ENCODE measurements around the gene CCDC137.

Gene CCDC137

DNA sequence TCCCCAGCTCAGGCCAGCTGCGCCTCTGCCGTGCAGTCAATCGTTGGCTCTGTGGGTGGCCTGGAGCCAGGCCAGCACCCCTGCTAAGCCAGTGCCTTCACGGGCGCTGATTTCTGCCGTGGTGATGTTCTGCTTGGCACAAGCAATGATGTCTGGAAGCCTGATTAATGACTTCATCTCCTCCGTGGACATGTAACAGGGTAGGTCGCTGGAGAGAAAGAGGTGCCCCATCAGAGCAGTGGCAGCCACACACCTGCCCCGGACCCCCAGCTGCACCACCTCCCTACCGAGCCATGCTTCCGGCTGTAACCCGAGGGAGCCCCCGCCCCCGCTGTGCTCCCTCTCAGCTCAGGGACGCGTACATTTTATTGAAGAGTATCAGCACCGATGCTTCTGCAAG is 15.1 kb downstream of the CCDC137 start (continued):
- TF ChIP-seq ZBTB8A (tag by site-specific recombination; IDR thresholded peaks at IDR 0.05) (peak; percentile 39), ZNF148 (tag by site-specific recombination; IDR thresholded peaks at IDR 0.05; ENCODE audit: borderline replicate concordance) (no peak), ZNF280D (tag by site-specific recombination; IDR thresholded peaks at IDR 0.05) (no peak), ZIC2 (tag by site-specific recombination; IDR thresholded peaks at IDR 0.05) (peak; percentile 93), ZNF248 (tag by site-specific recombination; IDR thresholded peaks at IDR 0.05) (no peak), ZNF214 (tag by site-specific recombination; IDR thresholded peaks at IDR 0.05; ENCODE audit: borderline replicate concordance) (no peak)

DNA sequence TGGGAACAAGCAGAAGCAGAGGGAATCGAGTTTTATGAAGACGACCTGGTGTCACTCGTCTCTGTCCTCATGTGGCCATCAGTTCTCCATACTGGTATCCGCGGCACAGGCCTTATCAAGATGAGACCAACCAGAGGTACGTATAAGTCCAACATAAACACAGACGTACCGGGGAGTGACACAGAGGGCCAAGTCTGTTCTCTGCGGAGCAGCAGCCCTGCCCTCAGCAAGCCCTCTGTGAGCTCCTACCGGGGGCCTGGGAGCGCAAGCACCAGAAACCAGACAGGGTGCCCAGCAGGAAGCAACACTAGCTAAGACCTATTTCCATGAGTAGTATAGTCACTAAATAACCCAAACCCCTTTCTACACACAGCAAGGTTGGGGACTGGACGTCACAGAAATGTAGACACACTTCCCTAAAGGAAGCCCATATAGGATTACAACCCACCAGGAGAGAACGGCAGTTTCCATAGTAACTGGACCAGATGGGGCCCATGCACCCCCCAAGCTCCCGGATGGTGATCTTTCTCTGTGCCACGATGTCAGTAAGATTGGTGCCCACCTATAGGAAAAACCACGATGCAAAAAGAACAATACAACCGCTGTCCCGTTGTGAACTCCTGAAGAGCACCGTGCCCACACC is 16.1 kb downstream of the CCDC137 start:
- H3K9me3 ChIP-seq (ENCODE audit: control insufficient read depth, insufficient read depth, low read depth, low read length): no peaks in the 10 kb centered on the region
- H3K4me3 ChIP-seq (ENCODE audit: low read depth, low read length): peak overlapping the region; percentile 92
- H3K36me3 ChIP-seq (ENCODE audit: control insufficient read depth in 2 of 2, insufficient read depth in 1 of 2, low read length in 2 of 2): peaks cover 6 to 43% of the 10 kb centered on the region in 2 experiments; a peak in 2 of 3 replicates
- peaks cover 4% of the 10 kb centered on the region for H3K4me1 ChIP-seq (ENCODE audit: control insufficient read depth, insufficient read depth, low read length)
- TF ChIP-seq ZIC2 (tag by site-specific recombination; IDR thresholded peaks at IDR 0.05) (peak; percentile 64), KLF16 (tag by site-specific recombination; IDR thresholded peaks at IDR 0.05) (no peak)
- ChIA-PET CTCF (interaction anchor here (0.6 to 2.2 kb wide), 8 partner anchors 11 to 417 kb away, joined by 3 to 9 read pairs (median 4); no protein-coding TSS in a partner anchor), POLR2A (interaction anchor here (0.5 to 6.6 kb wide), 17 partner anchors 11 to 244 kb away, joined by 3 to 109 read pairs (median 7); partner anchors contain the start of genes ACTG1, CCDC137, MRPL12 and OXLD1)
- peak overlapping the region; percentile 82 for H3K27ac ChIP-seq (ENCODE audit: extremely low read depth, low read depth, low read length)

DNA sequence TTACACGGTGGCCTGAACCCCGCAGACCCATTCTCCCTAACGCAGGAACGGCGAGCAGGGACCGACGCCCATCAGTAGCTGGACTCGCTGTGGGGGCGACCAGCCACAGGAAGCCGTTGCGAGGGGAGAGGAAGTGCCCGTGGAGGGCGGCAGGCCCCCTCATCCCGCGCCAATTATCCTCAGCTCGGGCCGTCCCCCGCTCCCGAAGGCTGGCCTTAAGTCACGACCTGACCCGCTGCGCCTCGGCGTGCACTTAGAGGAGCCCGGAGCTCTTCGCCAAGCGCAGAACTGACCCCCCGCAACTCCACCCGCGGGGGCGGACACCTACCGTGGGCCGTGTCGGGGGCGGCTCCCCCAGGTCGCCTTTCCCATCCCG is 16.7 kb downstream of the CCDC137 start:
- ChIA-PET POLR2A (interaction anchor here (0.5 to 6.6 kb wide), 32 partner anchors 8 to 354 kb away, joined by 3 to 109 read pairs (median 4); partner anchors contain the start of genes ACTG1, CCDC137, DCXR and FAAP100), CTCF (interaction anchor here (0.6 to 2.2 kb wide), 7 partner anchors 8 to 263 kb away, joined by 3 to 9 read pairs (median 5); no protein-coding TSS in a partner anchor)
- Histone ChIP-seq H3K27ac (ENCODE audit: extremely low read depth, low read depth, low read length) (peak overlapping the region; percentile 82), H3K4me3 (ENCODE audit: low read depth, low read length) (peak overlapping the region; percentile 92), H3K36me3 (ENCODE audit: control insufficient read depth in 2 of 2, insufficient read depth in 1 of 2, low read length in 2 of 2) (peaks cover 6 to 49% of the 10 kb centered on the region in 2 experiments; a peak in 2 of 3 replicates), H3K9me3 (ENCODE audit: control insufficient read depth, insufficient read depth, low read depth, low read length) (no peaks in the 10 kb centered on the region), H3K4me1 (ENCODE audit: control insufficient read depth, insufficient read depth, low read length) (peaks cover 4% of the 10 kb centered on the region)
- TF ChIP-seq ZNF561 (tag by site-specific recombination; IDR thresholded peaks at IDR 0.05; ENCODE audit: borderline replicate concordance) (no peak), ZNF121 (tag by site-specific recombination; IDR thresholded peaks at IDR 0.05) (no peak), GLIS2 (tag by site-specific recombination; IDR thresholded peaks at IDR 0.05) (peak; percentile 100), ZNF623 (tag by site-specific recombination; IDR thresholded peaks at IDR 0.05) (no peak), ZBTB11 (tag by site-specific recombination; conservative IDR thresholded peaks at IDR 0.05; ENCODE audit: low read depth) (peak; percentile 55; the same call in 1 of the 2 replicates), KLF16 (tag by site-specific recombination; IDR thresholded peaks at IDR 0.05) (no peak; the same call in none of the 2 replicates), ZNF785 (tag by site-specific recombination; IDR thresholded peaks at IDR 0.05) (0 out of 2 replicates have a peak, but pooled peaks have one; percentile 43), ZNF621 (tag by site-specific recombination; IDR thresholded peaks at IDR 0.05) (no peak), MYNN (tag by site-specific recombination; IDR thresholded peaks at IDR 0.05; ENCODE audit: borderline replicate concordance) (no peak), ZNF391 (tag by site-specific recombination; IDR thresholded peaks at IDR 0.05; ENCODE audit: borderline replicate concordance, low read depth) (0 out of 2 replicates have a peak, but pooled peaks have one; percentile 28), ZNF580 (tag by site-specific recombination; IDR thresholded peaks at IDR 0.05) (0 out of 2 replicates have a peak, but pooled peaks have one; percentile 31), ZNF140 (tag by site-specific recombination; IDR thresholded peaks at IDR 0.05) (no peak), ZNF837 (tag by site-specific recombination; IDR thresholded peaks at IDR 0.05) (0 out of 2 replicates have a peak, but pooled peaks have one; percentile 60), ZNF132 (tag by site-specific recombination; IDR thresholded peaks at IDR 0.05; ENCODE audit: borderline replicate concordance) (no peak)

Data from HEK293 (cell line).